ENCODE data around the gene ASH1L.
A peak's percentile ranks its signal among the peaks of the same experiment; 100 is the strongest.
"Not testable (repeated sequence)": the region's sequence is repeated elsewhere in the genome, so short reads cannot be mapped to it uniquely, and the experiment has no call there.

Gene ASH1L

DNA sequence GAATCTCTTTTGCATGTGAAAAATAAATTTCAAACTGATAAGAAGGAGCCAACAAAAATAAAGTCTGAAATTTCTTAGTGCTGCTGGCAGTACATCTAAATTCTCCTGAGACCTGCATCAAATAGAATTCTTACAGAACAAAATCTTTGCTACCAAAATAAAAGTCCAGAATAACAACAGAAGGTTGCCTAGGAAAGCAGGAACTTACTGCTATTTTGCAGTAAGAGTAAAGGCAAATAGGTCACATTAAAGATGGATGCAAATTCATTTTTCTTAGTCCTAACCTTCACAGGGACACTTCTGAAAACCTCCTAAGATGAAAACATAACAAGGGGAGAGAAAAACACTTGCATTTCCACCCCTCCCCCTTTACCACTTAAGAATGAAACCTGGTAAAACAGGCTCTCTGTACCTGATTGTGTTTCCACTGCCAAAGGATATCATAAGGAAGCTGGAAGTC is 182.9 kb downstream of the ASH1L start:
- peak overlapping the region in 2 of 21 experiments; percentile 9 to 44 for H3K27ac ChIP-seq
- no peak overlapping the region for H3K4me3 ChIP-seq

- Histone ChIP-seq H3K27ac (peak overlapping the region in 3 of 21 experiments; percentile 6 to 36 (median 9)), H3K4me3 (no peak overlapping the region)
Measured at GRCh38 chr1:155379180-155379579, 183.4 kb downstream of the ASH1L start.

DNA sequence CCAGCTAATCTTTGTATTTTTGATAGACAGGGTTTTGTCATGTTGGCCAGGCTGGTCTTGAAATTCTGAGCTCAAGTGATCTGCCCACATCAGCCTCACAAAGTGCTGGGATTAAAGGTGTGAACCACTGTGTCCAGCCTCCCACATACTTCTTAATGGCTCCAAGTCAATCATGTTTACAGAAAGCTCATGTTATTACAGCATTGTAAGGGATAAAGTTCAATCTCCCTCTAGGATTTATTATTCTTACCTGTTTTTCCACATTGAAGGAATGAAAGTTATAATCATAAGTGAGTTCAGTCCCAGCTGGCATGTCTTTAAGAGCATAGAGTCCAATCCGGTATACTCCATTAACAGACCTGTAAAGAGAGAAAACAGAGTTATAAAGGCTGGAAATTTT is 202.6 kb downstream of the ASH1L start:
- no peak overlapping the region for H3K27ac ChIP-seq

DNA sequence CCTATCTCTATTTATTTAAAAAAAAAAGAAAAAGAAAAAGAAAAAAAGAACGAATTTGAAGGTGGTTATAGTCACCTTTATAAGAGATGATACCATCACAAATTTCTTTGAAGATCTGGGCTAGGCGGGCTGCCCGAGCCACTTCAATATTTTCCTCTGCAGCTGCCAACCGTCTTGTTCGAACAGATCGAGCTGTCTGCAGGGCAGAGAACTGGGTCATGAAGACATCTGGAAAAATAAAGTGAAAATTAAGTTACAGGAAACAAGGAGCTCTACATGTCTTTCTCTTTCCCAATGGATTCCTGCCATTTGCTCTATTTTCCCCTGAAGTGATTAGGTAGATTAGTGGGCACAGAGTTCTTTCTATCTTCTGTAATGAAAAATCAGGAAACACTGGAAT is 210.0 kb downstream of the ASH1L start:
- no peak overlapping the region for H3K4me3 ChIP-seq
- H3K27ac ChIP-seq: peak overlapping the region in 1 of 21 experiments; percentile 1

More for the DNA sequence above, 202.6 kb downstream of the ASH1L start:
- no peak overlapping the region for H3K4me3 ChIP-seq

DNA sequence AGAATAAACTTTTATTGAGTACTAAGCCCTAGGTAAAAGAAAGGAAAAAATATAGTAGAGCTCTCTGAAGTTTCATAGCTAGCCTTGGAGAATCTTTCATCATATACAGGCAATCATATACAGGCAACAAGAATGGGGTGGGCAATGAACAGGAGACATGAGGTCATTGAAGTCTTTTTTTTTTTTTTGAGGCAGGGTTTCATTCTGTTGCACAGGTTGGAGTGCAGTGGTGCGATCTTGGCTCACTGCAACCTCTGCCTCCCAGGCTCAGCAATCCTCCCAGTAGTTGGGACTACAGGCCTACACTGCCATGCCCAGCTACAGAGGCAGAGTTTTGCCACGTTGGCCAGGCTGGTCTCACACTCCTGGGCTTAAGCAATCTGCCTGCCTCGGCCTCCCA is 219.8 kb downstream of the ASH1L start:
- Histone ChIP-seq H3K4me3 (no peak overlapping the region), H3K27ac (no peak overlapping the region)

DNA sequence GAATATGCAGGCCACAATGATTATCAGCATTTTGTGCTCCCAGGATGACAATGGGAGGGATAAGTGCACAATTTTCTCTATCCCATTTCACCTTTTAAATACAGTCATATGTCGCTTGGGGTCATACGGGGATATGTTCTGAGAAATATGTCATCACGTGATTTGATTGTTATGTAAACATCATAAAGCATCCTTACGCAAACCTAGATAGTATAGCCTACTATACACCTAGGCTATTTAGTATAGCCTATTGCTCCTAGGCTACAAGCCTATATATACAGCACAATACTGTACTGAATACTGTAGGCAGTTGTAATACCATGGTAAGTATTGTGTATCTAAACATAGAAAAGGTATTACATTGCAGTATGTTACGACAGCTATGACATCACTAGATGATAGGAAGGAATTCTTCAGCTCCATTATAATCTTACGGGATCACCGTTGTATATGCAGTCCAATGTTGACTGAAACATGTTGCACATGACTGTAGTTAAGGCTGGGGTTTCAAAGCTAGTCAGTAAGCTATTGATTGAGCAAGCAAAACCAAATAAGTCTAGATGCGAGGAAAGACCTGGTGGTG is 223.0 kb downstream of the ASH1L start:
- Histone ChIP-seq H3K4me3 (no peak overlapping the region), H3K27ac (no peak overlapping the region)

DNA sequence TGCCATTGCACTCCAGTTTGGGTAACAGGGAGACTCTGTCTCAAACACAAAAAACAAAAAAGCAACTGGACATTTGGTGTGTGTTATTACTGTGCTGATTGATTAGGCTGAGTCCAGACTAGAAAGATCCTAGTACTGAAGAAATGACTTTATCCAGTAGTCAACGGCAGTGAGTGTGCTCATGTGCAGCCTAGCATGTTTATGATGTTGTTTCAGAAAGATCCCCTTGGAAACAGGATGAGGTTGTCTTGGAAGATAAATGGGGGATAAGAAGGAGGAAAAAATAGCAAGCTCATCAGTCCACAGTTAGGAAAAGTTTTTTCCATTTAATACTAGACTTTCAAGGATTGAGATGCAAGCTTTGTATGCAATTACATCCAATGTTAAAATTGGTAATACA is 227.6 kb downstream of the ASH1L start:
- no peak overlapping the region for H3K4me3 ChIP-seq
- no peak overlapping the region for H3K27ac ChIP-seq

GRCh38 chr1:155329980-155330598 is 232.5 kb downstream of the ASH1L start:
- H3K27ac ChIP-seq: no peak overlapping the region
- H3K4me3 ChIP-seq: no peak overlapping the region

DNA sequence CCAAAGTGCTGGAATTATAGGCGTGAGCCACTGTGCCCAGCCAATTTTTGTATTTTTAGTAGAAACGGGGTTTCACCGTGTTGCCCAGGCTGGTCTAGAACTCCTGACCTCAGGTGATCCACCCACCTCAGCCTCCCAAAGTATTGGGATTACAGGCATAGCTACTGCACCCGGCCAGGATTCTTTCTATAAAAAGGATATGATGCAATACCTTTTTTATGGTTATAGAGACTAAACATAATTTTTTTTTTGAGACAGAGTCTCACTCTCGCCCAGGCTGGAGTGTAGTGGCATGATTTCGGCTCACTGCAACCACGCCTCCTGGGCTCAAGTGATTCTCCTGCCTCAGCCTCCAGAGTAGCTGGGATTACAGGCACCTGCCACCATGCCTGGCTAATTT is 233.7 kb downstream of the ASH1L start:
- H3K27ac ChIP-seq, H3K4me3 ChIP-seq: not testable (repeated sequence)

- no peak overlapping the region for H3K27ac ChIP-seq
- H3K4me3 ChIP-seq: no peak overlapping the region
Measured at GRCh38 chr1:155327981-155328380, 234.6 kb downstream of the ASH1L start.

- no peak overlapping the region for H3K4me3 ChIP-seq
- peak overlapping the region in 3 of 21 experiments; percentile 8 to 32 (median 25) for H3K27ac ChIP-seq
Measured at GRCh38 chr1:155326631-155327037, 236.0 kb downstream of the ASH1L start.

DNA sequence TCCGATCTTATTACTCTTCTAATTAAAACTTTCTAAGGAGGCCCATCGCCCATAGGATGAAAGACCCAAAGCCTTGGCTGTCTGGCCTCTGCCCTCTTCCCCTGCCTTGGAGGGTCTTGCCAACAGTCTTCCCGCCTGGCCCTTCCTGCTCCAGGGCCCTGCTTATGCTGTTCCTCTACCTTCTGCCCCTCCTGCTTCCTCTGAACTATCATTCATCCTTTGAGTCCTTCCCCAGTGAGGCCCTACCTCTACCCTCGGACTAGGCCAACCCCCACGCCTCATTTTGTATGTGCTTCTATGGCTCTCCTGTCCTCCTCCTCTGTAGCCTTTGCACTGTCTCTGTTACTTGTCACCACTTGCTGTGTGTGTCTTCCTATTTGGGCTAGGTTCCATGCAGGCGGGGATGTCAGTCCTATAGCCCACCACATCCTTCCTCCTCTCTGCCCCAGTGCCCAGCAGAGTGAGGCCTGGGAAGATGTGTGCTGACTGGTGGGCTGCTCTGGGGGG is 236.5 kb downstream of the ASH1L start:
- H3K4me3 ChIP-seq: no peak overlapping the region
- H3K27ac ChIP-seq: peak overlapping the region in 8 of 21 experiments; percentile 8 to 97 (median 93)

- peak overlapping the region in 14 of 21 experiments; percentile 89 to 98 (median 95) for H3K27ac ChIP-seq
- H3K4me3 ChIP-seq: peak overlapping the region; percentile 63 to 91 (median 77)
Measured at GRCh38 chr1:155325603-155325893, 237.1 kb downstream of the ASH1L start.

DNA sequence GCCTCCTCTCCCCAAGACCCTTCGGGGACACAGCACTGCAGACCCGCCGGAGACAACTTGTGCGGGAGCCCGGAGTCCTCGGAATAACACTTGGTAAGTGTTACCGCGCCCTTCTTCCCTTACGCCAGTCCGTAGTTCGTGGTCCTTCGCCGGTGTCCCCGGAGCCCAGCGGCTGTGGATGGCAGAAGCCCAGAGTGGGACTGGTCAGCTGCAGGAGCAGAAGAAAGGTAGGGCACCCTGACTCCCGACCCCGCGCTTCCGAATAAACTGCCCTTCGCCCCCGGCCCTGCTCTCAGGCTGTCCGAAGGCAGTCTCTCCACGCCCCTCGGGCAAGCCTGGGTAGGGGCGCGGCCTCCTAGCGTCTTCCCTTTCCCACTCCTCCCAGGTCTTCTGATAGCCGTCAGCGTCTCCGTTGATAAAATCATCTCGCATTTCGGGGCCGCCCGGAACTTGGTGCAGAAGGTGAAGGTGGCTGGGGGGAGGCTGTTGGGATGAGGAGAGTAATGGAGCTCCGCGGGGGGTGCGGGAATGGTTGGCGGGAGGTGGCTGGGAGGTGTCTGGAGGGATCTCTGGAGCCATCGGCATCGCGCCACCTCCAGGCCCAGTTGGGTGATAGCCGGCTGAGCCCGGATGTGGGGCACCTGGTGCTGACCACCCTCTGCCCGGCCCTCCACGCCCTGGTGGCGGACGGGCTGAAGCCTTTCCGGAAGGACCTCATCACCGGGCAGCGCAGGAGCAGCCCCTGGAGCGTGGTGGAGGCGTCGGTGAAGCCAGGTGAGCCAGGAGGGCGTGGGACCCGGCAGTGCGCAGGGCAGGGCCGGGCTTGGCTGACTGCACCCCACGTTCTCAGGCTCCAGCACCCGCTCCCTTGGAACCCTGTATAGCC is 237.6 kb downstream of the ASH1L start:
- peak overlapping the region; percentile 63 to 91 (median 77) for H3K4me3 ChIP-seq
- H3K27ac ChIP-seq: peak overlapping the region; percentile 56 to 98 (median 94)

DNA sequence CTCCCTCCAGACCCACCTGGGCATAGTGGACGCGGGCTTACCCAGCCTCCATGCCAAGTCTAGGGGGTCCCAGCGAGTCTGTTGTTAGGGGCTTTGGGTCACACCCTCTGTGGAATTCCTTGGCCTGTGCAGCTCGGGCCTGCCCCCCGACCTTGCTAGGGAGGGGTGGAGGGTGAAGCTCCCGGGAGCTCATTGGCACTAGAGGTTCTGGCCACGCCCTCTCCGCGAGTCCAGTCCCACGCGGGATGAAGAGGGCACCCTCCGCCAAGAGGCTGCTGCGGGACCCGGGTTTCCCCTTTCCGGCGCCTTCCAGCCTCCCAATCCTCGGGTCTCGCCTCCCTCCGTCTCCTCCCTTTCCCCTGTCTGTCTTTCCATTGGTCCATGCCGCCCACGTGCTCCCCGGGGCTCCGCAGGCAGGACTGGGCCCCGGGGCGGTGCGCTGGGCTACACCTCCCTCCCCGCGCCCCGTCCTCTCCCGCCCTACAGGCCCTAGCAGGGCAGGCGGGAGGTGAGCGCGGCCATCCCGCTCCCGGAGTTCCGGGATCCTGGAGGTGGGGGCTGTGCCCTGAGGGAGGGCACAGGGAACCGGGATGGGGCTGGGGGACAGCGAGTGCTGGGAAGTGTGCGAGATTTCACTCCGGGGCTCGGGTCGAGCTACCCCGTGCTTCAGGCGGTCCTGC is 238.4 kb downstream of the ASH1L start:
- Histone ChIP-seq H3K27ac (peak overlapping the region; percentile 56 to 98 (median 94)), H3K4me3 (peak overlapping the region; percentile 63 to 91 (median 77))

DNA sequence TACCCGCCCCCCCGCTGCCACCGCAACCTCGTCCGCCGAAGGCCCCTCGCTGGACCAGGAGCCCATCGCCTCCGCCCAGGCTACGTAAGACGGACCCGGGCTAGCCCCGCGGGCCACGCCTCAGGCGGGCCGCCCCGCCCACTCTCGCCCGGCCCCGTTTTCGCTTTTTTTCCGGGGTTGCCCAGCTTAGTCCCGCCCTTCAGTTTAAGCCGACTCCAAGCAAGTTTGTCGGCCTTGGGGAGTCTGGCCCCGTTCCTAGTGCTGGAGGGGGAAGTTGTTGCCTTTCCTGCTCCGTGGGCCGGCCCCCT is 238.9 kb downstream of the ASH1L start:
- Histone ChIP-seq H3K27ac (peak overlapping the region; percentile 52 to 98 (median 94)), H3K4me3 (peak overlapping the region; percentile 63 to 91 (median 77))

DNA sequence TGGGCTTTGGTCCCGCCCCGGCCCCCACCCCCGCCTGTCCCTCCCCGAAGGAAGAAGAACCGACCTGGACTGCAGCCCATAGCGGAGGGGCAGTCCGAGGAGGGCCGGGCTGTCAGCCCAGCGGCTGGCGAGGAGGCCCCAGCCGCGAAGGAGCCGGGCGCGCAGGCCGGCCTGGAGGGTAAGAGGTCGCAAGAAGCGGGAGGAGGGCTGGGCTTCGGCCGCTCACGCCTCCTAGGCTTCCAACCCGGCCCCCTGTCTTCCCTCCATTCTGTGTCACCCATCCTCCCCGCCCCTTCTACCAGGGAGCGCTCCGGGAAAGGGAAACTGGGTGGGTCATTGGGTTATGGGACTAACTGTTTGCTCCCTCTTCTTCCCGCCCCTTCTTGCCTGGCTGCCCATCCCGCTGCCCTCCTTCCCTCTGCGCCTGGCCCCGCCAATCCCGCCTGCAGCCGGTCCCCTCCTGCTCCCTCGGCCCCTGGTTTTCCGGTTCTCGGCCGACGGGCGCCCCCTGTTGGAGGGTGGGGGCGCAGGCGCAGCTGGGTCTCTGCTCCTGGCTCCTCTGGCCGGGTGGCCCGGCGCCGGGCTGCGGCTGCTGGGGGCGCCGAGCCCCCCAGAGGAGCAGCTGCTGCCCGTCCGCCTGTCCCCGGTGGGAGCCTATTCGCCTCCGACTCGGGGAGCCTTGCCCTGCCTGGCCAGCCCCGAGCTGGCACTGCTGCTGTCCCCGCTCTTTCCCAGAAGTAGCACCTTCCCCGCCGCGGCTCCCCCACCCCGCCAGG is 239.5 kb downstream of the ASH1L start:
- peak overlapping the region; percentile 52 to 98 (median 94) for H3K27ac ChIP-seq

GRCh38 chr1:155322571-155322952 is 240.0 kb downstream of the ASH1L start:
- peak overlapping the region in 20 of 21 experiments; percentile 82 to 98 (median 94) for H3K27ac ChIP-seq
- peak overlapping the region; percentile 63 to 91 (median 77) for H3K4me3 ChIP-seq

More for the DNA sequence above, 239.5 kb downstream of the ASH1L start:
- peak overlapping the region; percentile 63 to 91 (median 77) for H3K4me3 ChIP-seq

All from skin epidermis (tissue), 12 donors.